Activated CD8-positive, alpha-beta memory T cell treated with anti-CD3 and anti-CD28 coated beads, Interleukin-2, amount 50 U/mL, for 4 hours (primary cell): ENCODE measurements around the gene MAFF.
"Not testable (repeated sequence)": the region's sequence is repeated elsewhere in the genome, so short reads cannot be mapped to it uniquely, and the experiment has no call there.

Source experiments
- DNase-seq: peaks from one replicate; pipeline ENCODE4 v3.0.0-alpha.2; 2020

MAFF gene

GRCh38 chr22:38201711-38202436 lies at the start of gene MAFF:
MAFF (plus strand) TSS chr22:38201994; CDS start chr22:38213854, 11,860 bp downstream.
- DNase-seq: peak; percentile 91

DNA sequence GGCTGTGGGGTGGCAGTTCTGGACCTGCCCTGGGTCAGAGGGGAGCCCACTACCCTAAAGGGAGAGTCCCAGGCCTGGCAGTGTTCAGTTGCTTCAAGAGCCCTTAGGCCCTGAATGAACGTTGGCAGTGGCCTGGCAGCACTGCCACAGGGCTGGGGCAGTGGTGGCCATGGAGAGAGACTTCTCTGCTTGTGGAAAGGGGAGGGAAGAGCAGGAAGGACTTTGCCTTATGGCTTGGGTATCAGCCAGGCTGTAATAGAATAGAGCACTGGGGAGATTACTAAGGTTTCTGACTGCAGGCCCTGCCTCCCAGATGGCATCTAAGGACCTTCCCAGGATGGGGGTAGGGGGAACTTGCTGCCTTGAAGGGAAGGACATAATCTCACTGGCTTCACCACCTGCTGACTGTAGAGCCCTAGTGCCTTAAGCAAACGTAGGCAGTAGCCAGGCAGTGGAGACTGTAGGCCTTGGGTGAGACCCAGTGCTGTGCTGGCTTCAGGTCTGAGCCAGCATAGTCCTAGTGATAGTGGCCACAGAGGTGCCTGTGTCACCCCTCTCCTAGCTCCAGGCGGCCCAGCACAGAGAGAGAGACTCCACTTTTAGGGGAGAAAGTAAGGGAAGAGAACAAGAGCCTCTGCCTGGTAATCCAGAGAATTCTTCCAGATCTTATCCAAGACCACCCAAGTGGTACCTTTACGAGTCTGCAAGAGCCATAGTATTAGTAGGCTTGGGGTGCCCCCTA lies 47.8 kb upstream of the MAFF start:
- no peak for DNase-seq

- DNase-seq: not testable (repeated sequence)
Observed at GRCh38 chr22:38154563-38154915, 47.3 kb upstream of the MAFF start.

DNA sequence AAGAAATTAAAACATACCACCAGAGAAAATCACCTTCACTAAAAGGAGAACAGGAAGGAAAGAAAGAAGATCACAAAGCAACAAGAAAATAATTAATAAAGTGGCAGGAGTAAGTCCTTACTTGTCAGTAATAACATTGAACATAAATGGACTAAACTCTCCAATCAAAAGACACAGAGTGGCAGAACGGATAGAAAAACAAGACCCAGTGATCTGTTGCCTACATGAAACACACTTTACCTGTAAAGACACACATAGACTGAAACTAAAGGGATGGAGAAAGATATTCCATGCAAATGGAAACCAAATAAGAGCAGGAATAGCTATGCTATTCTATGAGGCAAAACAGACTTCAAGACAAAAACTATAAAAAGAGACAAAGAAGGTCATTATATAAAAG lies 46.1 kb upstream of the MAFF start:
- DNase-seq: no peak

- no peak for DNase-seq
Observed at GRCh38 chr22:38162881-38163843, 38.6 kb upstream of the MAFF start.

DNA sequence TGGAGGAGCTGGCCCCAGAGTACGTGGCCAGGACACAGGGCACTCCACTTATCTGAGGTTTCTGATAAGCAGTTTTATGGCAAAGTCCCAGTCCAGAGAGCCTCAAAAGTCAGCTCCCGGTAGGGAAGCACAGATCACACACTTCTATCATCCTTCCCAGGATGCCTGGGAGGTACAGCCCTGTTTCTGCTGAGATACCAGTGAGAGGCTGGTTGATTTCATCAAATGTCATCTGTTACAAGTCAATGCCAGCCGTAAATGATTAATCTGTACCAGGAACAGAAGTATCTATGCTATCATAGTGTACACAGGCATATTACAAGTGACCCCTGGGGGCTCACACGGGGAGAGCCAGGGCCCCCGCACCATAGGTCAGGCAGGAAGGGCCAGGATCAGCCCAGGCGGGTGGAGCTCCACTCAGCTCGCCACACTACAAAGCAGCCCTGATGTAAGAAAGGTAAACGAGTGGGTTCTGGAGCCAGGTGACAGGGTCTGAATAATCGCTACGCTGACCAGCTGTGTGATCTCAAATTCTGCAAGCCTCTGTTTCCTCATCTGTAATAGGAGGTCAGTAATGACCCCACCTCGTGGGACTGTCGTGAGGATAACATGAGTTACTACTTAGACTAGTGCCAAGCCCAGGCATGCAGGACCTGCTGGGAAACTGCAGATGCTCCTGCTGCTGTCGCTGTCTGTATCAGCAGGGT lies 37.8 kb upstream of the MAFF start:
- DNase-seq: no peak

GRCh38 chr22:38164551-38164918 lies 37.3 kb upstream of the MAFF start:
- no peak for DNase-seq

- no peak for DNase-seq
Observed at GRCh38 chr22:38165922-38166593, 35.7 kb upstream of the MAFF start.

- DNase-seq: no peak
Observed at GRCh38 chr22:38167988-38168407, 33.8 kb upstream of the MAFF start.

DNA sequence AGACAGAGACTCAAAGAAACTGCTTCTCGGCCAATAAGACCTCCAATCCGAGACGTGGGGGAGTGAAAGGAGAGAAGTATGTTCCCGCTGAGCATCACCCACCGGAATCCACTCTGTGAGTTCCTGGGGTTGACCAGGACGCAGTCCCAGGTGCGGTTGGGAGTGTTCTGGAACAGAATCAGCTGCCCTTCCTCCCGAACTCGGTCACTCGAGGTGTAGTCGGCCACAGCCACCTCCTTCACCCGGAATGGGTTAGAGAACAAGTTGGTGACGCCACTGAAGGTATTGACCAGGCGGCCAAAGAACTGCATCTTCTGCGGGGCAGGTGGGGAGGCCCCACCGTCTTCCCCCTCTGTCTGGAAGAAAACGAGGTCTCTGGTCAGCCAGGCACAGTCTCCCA lies 32.7 kb upstream of the MAFF start:
- no peak for DNase-seq

- no peak for DNase-seq
Observed at GRCh38 chr22:38170469-38170868, 31.3 kb upstream of the MAFF start.

DNA sequence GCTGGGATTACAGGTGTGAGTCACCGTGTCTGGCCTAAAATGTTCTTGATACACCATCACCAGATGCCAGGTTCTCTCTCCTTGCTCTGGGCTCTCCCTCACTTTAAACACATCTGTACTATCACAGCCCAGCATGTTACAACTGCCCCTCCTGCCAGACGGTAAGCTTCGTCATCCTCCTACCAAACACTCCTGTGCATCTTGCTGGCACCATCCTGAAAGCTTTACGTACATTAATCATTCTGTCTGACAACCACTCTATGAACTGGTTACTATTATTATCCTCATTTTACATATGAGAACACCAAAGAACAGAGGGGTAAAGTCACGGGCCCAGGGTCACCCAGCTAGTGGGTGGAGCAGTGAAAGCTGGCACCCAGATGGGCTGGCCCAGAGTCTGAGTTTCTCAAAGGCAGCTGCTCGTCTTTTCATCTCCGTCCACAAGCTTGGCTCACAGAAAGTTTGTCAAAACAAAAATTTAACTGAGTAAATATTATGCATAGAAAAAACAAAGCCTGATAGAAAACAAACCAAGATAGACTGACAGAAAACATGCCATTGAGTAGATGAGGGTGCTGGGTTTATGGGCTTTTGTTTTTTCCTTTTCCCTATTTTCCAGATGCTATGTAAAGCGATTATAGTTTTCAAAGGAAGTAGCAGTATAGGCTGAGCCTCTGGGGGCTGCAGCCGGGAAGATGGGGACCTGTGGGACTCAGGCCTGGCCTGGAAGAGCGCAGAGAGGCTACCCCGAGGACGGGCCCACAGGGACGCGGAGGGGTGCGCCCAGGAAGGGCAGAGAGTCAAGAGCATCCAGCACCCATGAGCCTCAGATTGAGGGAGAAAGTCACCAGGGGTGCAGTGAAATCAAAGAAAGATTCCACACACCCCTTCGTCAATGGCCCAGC lies 29.6 kb upstream of the MAFF start:
- DNase-seq: no peak

GRCh38 chr22:38172832-38173640 lies 28.8 kb upstream of the MAFF start:
- peak; percentile 54 for DNase-seq

GRCh38 chr22:38173641-38173906 lies 28.2 kb upstream of the MAFF start:
- DNase-seq: no peak

DNA sequence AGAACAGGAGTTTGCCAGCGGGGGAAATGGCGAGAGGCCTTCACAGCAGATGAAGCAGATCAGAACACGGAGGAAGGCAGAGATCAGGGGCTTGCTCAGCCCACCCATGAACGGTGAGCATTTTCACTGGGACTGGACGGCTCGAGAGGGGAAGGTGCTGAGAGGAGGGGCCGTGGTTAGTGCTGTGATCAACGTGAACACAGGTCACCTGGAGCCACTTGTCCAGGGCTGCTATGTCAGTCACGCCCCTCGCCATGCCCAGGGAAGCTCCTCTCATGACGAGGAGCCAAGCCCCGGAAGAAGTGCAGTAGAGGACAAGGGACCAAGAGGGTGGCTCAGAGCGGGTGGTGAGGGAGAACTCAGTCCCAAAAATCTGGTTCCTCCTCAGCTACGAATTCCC lies 27.2 kb upstream of the MAFF start:
- DNase-seq: no peak

- DNase-seq: no peak
Observed at GRCh38 chr22:38175206-38176118, 26.3 kb upstream of the MAFF start.

GRCh38 chr22:38176170-38176741 lies 25.5 kb upstream of the MAFF start:
- peak; percentile 41 for DNase-seq

GRCh38 chr22:38177044-38177443 lies 24.8 kb upstream of the MAFF start:
- DNase-seq: no peak

GRCh38 chr22:38177571-38177925 lies 24.2 kb upstream of the MAFF start:
- DNase-seq: not testable (repeated sequence)
